ENCODE results near the gene SIK2. TPM values are rescaled to one million over a fixed set of nuclear protein-coding genes. Genes with fewer than 3 reads are reported as not detected.
A peak's percentile ranks its signal among the peaks of the same experiment; 100 is the strongest.

SIK2 gene
- polyA plus RNA-seq, 3 donors = 7.8 to 58.7 (median 15.7) TPM

DNA sequence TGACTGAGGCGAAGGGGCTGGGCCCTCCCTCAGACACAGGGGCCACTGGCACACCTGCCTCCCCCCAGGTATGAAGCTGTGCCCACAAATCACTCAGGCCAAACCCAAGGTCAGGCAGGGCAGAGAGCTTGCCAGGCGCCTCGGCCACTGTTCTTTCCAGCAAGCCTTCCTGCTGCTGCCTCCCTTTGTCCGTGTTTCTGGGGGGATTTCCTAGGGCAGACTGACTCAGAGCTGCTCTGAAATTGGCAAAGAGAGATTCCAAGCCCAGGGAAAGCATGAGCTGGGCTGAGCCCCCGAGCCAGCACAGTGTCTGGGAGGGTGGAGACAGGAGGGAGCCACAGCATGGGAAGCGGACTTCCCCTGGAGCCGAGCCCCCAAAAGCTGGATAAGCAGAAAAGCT, 130.8 kb downstream of the SIK2 start:
- WGBS, 3 donors = 44 to 58% (median 46%) methylated on average over 7 of the region's 7 CpGs
- peak overlapping the region; percentile 76 for H3K27ac ChIP-seq (ENCODE audit: low read depth, low read length)

DNA sequence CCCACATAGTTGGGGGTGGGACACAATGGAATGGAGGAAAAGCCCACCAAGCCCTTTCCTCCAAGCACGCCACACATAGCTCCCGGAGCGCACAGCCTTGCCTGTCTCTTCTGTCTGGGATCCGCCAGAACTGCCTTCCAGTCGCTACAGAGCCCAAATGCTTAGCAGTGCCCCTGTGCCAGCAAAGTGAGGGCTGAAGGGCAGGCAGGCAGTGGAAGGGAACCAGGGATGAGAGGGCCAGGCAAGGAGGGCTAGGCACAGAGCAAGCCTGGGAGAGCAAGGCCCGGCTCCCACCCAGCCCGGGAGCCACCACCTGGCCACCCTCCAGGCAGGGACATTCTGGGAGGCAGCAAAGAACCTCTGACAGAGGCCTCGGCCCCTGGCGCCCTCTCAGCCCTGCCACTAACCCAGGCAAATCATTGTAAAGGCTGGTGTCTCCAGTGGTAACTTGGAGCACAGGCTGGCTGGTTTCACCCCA, 131.4 kb downstream of the SIK2 start:
- 49 to 67% (median 61%) methylated on average over 9 of the region's 9 CpGs for WGBS, 3 donors
- peak overlapping the region; percentile 76 for H3K27ac ChIP-seq (ENCODE audit: low read depth, low read length)

DNA sequence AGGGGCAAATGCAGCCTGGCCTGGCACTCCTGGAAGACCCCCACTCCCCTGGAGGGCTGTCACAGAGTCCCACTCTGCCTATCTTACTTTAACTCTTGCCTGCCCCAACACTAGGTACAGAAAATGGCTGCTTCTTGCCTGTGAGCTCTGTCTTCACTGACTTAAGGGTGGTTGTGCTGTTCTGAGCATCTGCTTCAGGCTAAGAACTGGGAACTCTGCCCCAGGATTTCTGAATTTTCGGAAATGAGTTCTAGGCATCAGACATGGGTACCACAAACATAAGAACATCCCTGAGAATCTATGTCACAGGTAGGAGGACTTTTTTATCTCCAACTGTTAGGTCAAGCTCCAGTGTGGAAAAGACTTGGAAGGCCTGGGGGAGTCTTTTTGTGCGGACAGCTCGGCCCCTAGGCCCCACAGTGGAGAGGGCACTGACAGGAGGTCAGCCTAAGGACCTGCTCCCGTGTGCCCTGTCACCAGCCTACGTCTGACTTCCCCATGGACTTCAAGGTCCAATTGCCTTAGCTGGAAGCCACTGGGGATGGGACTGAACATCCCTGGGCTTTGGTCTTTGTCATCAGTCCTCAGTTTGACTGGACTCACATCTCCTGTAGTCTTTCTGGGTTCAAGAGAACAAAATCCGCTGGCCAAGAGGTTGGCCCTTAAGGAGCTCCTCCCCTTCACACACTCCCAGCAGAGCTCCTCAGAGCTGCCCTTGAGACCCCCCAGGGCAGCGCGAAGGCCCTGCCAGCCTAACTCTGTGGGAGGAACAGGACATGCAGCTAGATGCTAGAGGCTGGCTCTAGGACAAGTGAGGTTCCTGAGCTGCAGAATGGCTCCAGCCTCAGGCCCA, 132.1 kb downstream of the SIK2 start:
- 67 to 72% (median 70%) methylated on average over 8 of the region's 8 CpGs for WGBS, 3 donors
- peak overlapping the region; percentile 97 for H3K27ac ChIP-seq (ENCODE audit: low read depth, low read length)

DNA sequence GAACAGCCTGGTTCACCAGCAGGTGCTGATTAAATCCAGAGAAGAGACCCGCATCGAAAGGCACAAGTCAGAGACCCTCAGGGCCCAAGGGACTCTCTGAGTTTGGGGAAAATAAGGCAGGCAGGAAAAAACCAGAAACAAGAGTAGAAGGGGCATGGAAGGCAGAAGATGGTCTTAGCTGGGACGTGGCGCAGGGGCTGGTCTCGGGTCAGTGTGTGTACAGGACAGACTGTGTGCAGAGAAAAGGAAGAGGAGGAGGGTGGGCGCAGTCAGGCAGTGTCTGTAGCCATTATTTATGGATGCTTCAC, 132.7 kb downstream of the SIK2 start:
- WGBS, 3 donors = 31 to 71% (median 54%) methylated on average over 6 of the region's 6 CpGs
- peak overlapping the region; percentile 97 for H3K27ac ChIP-seq (ENCODE audit: low read depth, low read length)

DNA sequence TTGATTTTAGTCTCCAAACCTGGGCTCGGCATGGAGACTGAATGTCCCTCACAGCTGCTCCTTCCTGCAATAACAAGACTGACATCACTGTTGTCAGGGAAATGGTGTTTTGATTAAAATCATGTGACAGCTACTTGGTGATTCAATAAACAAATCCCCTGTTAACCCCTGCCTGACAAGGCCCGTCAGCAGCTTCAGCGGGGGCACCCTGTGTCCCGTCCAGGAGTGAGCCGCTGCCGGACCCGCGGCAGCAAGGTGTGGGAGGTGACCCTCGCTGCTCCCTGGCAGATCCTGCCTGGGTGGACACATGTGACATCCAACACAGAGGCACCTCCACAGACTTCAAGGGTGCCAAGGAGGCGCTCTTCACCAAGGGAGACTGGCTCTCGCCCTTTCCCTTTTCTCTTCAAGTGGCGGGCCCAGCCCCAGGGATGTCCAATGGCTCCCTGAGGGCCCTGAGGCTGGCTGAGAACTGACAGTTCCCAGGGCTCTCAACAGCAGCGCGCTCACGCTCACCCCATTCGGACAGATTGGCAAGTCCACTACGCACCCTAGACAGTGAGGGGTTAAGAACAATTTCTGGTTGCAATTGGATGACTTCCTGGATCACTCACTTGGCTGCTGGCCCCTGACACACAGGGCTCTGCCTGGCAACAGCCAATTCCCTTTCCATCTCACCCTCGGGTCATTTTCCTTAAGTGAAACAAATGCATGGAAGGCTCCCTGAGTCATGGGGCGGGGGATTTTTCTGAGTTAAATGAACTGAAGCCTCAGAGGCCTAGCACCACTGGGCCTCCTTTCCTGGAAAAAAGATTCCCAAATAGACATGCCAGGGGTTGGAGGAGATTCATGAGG, 133.2 kb downstream of the SIK2 start:
- WGBS, 3 donors = 44 to 71% (median 53%) methylated on average over 19 of the region's 19 CpGs
- peak overlapping the region; percentile 98 for H3K27ac ChIP-seq (ENCODE audit: low read depth, low read length)

DNA sequence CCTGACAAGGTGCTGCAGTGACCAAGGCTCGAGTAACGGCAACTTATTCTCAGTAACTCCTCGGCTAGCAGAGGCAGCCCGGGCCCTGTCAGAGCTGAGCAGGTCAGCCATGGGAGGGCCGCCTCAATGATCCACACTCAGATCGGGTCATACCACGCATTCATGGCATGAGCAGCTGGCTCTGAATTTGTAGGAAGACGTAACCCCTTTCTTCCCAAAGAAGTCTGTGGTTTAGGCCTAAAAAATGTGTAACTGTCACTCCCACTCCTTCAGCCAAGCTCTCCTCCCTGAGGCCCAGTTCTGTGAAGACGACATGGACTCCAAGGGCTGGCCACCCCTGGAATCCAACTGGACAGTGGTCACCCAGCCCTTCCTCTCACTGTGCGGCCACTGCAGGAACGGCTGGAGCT, 133.9 kb downstream of the SIK2 start:
- whole genome bisulfite sequencing, 3 donors = 51 to 82% (median 58%) methylated on average over 11 of the region's 11 CpGs
- H3K27ac ChIP-seq (ENCODE audit: low read depth, low read length) = peak overlapping the region; percentile 98

DNA sequence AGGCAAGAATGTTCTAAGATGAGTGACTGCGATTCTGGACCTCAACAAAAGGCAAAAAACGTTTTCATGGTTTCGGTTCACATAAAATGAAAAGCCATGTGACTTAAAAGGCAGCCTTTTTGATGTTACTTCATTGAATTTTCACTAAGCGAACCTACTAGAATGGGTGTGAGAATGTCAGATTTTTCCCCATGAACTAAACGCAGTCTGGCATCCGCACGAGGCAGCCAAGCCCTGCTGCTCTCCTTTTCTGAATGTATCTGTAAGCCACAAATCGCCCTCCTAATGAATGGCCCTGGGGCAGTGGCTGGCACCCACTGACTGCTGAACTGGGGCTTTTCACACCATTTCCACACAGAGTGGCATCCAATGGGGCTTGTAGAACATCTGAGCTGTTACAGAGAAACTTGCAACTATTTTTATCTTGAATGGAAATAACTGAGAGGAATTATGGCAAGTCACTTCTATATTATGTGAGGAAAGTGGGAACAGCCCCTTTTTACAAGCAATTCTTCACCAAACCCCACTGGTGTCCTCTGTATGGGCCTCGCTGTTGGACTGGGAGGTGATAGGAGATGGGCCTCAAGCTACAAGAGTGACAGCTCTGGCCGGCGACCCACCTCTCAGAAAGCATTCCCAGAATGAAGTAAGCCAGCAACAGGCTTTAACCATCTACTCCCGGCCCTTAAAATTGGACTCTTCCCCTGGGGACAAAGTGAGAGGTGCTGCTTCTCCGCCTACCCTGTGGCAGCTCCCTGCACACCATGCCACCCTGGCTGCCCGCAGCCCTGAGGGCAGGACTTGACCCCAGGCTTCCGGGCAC, 134.6 kb downstream of the SIK2 start:
- WGBS, 3 donors = 68 to 83% (median 73%) methylated on average over 15 of the region's 15 CpGs
- H3K27ac ChIP-seq (ENCODE audit: low read depth, low read length) = peak overlapping the region; percentile 98

DNA sequence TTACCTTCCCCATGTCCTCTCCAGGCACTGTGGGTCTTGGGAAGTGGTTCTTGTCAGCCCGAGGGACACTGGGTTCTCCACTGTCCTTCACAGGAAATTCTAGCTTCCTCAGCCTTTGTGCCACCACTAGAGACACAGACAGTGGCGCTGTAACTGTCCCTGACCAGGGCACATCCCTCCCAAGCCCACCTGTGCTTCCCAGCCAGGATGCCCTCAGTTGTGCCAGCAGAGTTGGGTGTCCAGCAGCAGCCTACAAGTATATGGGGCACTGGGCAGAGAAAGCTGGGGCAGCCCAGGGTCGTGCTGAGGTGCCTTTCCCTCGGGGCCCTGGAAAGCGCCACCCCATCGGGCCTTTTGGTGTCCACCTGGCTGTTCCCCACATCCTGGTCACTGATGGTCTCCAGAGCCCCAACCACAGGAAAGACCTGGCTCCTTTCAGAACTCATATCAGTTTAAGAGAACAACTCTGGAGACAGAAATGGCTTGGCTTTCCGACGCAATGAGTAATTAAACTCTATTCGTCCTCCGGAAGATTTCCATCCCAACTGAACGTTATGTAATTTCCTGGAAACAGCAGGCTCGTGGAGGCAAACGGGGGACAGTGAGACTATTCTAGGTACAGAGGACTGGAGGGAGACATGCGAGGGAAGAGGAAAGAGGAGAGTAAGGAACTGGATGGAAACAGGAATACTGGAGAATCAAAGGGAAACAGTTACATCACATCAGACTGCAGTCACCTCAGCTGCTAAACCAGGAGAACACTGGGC, 135.4 kb downstream of the SIK2 start:
- 30 to 79% (median 31%) methylated on average over 14 of the region's 14 CpGs for WGBS, 3 donors
- H3K27ac ChIP-seq (ENCODE audit: low read depth, low read length) = peak overlapping the region; percentile 98

DNA sequence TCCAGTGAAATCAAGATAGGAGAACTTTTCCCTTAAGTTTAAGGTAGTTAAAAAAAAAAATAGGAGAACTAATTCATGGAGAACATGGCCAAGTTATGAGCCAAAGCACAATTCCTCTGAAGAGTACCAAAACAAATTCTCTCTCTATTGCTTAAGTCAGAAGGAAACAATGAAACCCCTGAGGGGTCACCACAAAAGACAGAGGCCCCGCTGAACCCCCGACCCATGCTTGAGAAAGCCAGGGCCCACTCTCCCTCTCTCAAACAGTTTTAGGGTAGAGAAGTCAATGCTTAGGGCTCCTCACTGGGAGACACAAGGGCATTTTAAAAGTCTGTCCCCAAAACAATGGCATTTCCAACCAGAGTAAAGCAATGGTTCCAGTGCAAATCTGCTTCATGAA, 137.1 kb downstream of the SIK2 start:
- 73 to 100% (median 89%) methylated on average over 2 of the region's 2 CpGs for WGBS, 3 donors
- no peak overlapping the region for H3K27ac ChIP-seq (ENCODE audit: low read depth, low read length)

DNA sequence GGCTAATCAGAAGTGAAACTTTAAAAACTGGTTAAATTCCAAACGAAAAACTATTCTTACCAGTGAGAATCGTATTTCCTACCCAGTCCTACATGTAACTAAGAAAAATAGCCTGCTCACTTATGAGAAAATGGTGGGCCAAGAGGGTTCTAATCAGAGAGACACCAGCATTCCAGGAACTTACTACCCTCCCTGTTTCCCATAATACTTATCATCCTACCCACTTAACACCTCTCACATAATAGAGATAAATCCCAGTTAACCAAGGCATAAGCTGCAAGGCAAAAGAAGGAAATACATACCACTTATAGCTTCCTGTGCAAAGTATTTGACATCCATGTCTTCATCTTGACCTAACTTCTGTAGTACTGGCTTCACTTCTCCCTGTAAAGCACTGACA, 139.5 kb downstream of the SIK2 start:
- H3K27ac ChIP-seq (ENCODE audit: low read depth, low read length) = no peak overlapping the region
- WGBS, 3 donors = 84 to 92% (median 90%) methylated on average over 2 of the region's 2 CpGs

DNA sequence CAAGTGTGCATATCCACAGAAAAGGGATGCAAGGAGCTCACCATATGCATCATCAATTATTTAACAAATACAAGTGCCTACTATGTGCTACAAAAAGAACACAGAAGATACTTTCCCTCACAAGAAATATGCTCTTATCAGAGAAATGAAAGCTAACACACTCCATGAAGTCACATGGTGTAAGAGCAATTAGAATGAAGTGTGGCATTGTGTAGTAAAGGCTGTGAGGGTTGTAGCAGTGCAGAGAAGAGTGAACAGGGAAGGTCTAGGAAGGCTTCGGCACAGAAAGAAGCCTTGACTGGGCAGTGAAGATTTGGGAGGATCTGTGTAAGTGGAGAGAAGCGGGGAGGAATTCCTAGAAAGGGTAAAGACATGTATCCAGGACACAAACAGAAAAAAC, 141.5 kb downstream of the SIK2 start:
- 93 to 97% (median 95%) methylated on average over 2 of the region's 2 CpGs for WGBS, 3 donors
- no peak overlapping the region for H3K27ac ChIP-seq (ENCODE audit: low read depth, low read length)

DNA sequence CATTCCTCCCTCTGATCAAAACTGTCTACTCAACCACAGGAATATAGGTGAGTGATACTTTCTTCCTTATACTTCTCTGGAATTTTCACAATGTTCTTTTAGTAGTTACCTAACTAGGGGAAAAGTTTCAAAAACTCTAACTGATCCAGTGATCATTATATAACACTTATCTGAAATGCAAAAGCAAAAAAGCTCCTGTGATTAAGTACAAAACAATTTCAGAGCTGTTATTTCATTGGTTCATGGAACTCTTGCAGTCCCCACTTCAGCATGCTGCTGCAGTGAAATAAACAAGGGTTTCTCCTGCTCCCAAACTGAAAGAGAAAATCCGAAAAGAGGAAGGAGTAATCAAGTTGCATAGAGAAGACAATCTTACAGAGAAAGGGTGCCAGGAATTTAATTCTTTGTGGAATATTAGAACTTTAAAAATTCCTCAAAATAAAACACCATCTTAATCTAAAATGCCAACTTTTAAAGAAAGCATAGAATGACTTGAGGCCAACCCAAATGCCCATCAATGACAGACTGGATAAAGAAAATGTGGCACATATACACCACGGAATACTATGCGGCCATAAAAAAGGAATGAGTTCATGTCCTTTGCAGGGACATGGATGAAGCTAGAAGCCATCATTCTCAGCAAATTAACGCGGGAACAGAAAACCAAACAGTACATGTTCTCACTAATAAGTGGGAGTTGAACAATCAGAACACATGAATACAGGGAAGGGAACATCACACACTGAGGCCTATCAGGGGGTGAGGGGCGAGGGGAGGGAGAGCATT, 143.7 kb downstream of the SIK2 start:
- H3K27ac ChIP-seq (ENCODE audit: low read depth, low read length) = no peak overlapping the region
- WGBS, 3 donors = 87 to 92% (median 90%) methylated on average over 6 of the region's 6 CpGs

DNA sequence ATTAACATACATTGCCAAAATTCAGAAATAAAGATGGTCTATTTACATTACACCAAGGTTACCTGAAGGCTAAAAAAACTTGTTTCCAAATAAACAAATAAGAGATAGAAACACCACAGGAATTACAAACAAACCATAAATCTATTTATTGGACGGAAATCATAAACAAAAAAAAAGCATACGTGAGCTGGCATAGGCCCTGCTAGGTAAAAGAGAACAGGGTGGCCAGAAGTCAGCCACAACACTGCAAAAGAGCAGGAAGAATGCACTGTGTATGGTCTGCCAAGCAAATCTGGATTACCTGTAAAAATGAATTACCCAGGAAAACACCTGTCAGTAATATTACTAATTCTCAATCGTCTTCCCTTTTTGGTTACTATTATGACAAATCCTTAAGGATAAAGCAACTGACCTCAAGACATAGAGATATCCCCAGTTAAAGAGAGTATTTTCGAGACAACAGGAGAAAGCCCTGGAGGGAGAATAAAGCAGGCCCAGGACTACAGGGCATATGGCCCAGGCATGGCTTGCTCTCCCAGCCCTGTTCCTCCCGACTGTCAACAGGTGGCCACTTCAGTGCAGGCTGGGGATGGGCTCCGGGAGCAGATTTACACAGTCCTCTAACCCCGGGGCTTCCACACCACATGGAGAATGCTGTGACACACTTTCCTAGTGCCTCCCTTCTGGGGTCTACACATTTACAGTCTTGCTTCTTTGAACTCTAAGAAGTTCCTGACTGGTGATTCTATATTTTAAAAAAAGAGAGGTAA, 146.0 kb downstream of the SIK2 start:
- H3K27ac ChIP-seq (ENCODE audit: low read depth, low read length) = no peak overlapping the region
- WGBS, 3 donors = 53 to 81% (median 81%) methylated on average over 7 of the region's 7 CpGs

DNA sequence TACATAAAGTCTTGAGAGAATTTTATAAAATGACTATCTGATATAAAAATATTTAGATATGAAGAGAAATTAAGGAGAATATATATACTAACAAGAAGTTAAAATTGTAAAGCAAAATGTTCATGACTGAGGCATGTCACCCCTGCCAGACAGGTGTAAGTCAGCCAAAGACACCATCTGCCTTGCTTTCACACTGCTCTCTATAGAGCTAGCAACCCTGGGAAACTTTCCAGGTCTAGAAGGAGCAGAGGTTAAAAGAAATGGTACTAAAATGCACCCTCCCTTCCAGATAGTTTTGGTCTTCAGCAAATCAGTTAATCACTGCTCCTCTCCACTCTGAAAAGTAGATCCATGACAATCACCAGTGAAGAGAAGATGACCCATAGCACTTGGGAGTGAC, 147.4 kb downstream of the SIK2 start:
- no peak overlapping the region for H3K27ac ChIP-seq (ENCODE audit: low read depth, low read length)

DNA sequence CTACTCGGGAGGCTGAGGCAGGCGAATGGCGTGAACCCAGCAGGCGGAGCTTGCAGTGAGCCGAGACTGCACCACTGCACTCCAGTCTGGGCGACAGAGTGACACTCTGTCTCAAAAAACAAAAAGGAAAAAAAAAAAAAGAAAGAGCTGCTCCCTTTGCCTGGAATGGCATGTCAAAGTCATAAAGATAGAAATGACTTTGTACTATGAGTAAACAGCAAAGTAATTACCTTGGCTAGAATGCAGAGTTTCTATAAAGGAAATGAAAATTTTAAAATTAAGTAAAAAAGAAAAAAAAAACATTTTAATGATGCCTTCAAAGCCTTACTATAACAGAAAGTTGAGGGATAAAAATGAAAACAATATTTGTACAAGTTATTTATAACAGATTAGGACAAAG, 153.8 kb downstream of the SIK2 start:
- WGBS, 3 donors = 90 to 98% (median 95%) methylated on average over 6 of the region's 6 CpGs
- no peak overlapping the region for H3K27ac ChIP-seq (ENCODE audit: low read depth, low read length)

DNA sequence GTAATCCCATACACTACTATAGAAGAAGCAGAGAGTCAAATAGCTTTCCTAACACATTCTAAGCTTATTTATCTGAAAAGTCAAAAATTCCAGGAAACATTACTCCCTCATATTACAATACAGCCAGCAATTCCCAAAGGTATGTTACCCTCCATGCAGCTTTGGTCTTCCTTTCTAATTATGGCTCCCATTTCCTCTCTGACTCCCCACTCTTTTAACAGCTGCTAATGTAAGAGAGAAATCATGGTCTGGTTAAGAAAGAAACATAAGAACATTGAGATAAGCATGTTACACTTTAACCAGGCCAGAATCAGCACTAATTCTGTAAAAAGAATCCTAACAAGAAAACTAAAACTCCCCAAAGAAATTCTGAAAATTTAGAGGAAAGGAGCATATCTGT, 157.1 kb downstream of the SIK2 start:
- H3K27ac ChIP-seq (ENCODE audit: low read depth, low read length) = no peak overlapping the region
